Stimulated activated naive CD4-positive, alpha-beta T cell treated with Interleukin-2 at 50 U/mL for 16 hours (primary cell): ENCODE data around the gene MAPK4.

Experiments used
- DNase-seq: peaks from one replicate; lab custom pipeline; 2025; lab: John Stamatoyannopoulos, UW

MAPK4 gene

DNA sequence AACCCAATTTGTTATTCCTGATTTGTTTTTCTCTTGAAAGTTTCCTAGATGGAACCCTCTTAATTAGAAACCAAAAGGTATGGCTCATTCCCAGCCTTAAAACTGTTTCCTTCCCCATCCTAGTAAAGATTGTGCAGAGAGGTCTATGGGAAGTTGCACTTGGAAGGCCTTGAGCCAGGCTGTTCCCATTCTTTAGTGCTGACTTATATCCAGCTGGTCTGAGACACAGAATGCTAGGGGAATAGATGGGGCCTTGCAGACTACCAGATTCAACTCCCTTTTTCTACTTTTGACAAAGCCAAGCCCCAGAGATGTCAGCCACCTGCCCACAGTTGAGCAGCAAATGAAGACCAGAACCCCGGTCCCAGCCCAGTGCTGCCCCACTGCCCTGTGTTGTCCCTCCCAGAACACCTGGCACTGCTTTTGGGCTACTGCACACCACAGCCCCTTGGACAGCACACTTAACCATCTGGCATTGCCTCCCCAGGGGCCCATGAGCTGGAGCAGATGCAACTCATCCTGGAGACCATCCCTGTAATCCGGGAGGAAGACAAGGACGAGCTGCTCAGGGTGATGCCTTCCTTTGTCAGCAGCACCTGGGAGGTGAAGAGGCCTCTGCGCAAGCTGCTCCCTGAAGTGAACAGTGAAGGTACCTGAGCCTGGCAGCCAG lies 161.7 kb downstream of the MAPK4 start:
- no peak for DNase-seq

DNA sequence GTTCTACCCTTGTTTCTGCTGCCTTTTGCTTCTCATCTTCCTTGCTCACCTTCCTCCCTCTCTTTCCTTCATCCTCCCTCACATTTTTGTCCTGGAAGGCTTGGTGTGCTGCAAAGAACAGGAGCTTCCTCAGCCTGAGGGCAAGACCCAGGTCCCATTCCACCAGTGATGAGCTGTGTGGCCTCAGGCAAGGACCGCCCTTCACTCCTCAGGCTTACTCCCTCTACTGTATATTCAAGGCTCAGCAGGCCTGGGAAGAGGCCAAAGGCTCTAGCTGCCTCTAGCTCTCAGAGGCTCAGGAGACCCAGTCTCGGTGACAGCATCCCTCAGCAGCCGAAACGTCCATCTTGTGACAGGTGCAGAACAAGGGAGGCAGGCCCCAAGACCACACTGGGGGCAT lies 162.4 kb downstream of the MAPK4 start:
- no peak for DNase-seq

DNA sequence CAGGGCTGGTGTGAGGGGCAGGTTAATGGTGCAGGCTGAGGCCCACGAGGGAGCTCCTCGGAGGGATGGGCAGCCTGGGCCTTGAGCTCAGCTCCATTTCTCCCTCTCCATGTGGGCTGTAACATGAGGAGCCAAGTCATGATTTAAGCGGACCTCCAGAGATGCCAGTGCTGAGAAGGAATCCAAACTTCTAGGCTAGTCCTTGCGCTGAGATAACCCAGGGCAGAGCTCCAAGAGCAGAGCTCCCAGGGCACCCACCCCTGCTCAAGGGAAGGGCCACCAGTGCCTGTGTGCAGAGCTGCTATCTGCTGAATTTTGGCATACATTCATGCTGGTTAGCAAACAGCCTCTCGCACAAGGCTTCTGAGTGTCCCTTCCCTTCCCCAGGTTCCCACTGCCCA lies 164.9 kb downstream of the MAPK4 start:
- no peak for DNase-seq

DNA sequence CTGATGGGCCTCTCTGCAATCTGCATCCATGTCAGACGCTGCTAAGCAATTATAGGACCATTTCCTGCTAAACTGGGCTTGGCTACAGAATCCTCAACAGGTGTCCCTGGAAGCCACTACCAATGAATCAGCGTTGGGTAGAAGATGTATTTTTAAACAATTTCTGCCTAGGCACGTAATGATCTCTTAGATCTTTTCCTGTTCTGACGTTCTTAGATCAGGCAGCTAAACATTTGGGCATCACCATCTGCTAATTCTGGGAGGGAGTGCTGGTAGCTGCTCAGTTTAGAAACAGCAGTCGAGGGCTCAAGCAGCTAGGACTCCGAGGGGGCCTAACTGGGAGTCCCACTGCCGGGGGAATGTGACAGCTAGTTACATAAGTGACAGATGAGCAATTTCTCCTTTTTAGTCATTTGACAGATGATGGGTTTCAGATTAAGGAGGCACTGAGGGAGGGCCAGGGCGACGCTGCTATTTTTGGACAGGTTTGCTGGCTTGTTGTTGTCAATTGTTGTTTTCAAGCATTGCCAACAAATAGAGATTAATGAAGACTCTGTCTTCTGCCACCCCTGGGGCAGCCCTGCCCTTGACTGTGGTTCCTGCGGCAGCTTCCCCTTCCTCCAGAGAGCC lies 167.2 kb downstream of the MAPK4 start:
- no peak for DNase-seq

DNA sequence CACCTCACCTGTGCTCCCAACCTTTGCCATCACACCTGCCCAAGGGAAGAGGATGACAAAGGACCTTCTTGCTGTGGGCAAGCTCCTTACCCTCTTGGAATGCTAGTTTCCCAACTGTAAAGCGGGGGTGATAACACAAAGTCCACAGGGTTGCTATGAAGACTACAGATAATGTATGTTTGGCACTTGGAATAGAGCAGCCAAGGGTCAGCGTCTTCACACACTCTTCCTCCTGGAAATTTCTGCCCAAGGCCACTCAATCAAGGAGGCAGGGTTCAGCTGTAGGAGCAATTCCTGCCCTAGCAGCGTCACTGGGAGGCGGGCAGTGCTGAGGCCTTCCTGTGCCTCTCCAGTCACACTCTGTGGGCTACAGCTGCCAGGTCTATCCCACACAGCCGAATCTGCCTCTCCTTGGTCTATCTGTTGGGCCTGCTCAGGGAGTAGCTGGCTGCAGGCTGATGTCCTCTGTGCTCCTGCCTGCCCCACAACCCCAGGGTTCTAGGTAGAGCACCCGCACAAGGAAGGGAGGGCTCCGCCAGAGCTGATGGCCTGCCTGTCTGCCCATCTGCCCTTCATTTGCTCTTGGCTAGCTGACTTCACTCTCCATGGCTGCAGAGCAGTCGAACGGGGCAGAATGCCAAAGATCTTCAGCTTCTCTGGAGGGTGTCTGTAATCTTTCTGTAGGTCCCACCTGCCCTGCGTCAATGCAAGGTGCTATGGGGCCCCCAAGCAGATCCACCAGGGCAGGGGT lies 168.0 kb downstream of the MAPK4 start:
- DNase-seq, result no peak

DNA sequence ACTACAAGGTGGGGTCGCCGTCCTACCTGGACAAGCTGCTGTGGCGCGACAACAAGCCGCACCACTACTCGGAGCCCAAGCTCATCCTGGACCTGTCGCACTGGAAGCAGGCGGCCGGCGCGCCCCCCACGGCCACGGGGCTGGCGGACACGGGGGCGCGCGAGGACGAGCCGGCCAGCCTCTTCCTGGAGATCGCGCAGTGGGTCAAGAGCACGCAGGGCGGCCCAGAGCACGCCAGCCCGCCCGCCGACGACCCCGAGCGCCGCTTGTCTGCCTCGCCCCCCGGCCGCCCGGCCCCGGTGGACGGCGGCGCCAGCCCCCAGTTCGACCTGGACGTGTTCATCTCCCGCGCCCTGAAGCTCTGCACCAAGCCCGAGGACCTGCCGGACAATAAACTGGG lies 169.5 kb downstream of the MAPK4 start:
- DNase-seq, result no peak

DNA sequence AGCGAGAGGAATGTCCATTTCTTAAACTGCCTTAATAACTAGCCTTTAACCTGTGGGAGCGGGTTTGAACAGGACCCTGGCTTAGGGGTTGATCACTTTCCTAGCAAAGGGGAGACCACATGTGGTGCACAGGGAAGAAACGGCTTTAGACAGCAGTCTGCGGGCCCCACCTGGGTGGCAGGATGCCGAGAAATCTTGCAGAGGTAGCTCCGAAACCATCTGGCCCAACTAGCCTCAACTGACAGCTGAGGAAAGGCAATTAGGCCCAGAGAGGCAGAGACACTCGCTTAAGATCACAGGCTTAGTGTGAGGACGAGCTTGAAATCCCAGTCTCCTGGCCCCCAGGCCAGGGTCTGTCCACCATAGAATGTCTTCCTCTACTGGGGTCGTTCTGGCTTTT lies 170.1 kb downstream of the MAPK4 start:
- no peak for DNase-seq

DNA sequence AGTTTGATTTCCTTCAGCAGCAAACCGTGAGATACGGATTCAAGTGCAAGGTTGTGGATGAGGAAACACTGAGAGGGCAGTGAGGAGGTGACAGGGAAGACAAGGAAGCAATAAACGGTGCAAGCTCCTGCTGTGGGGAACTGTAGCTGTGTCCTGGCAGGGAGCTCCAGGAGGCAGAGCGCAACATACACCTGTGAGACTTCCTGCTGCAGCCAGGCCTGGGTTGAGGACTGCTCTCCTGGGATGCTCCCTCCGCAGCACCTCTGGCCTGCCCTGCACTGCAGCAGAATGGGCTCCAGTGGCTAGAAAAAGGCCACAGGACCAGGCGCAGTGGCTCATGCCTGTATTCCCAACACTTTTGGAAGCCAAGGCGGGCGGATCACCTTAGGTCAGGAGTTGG lies 174.5 kb downstream of the MAPK4 start:
- DNase-seq, result no peak

DNA sequence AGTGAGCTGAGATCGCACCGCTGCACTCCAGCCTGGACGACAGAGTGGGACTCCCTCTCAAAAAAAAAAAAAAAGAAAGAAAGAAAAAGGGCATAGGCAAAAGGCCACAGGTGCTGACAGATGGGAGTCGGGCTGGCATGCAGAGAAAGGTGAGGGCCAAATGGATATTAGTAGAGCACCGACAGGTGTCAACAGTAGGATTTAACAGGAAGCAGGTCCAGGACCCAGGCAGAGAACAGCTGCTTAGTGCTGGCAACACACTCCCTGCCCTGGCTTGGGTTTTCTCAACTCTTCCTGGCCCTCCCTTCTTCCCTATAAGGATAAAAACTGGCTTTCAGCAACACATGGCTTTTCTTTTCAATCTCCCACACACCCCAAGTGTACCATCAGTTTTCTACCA lies 175.0 kb downstream of the MAPK4 start:
- DNase-seq, result no peak

DNA sequence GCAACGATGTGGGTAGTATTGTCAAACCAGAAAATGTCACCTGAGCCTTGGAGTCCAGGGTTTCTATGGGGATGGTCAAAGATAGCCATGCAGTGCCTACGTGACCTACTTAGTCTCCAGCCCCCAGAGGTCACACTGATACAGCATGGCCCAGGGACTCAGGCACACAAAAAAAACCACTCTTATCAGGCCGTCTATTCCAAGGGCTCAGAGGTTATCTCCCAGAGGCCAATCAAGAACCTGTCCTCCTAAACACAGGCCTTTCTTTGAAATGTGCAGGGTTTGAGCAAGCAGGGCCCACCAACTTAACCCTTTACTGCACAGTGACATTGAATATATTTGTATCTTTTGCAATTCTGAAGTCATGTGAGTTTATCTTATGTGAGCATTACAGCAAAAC lies 177.2 kb downstream of the MAPK4 start:
- DNase-seq, result no peak

DNA sequence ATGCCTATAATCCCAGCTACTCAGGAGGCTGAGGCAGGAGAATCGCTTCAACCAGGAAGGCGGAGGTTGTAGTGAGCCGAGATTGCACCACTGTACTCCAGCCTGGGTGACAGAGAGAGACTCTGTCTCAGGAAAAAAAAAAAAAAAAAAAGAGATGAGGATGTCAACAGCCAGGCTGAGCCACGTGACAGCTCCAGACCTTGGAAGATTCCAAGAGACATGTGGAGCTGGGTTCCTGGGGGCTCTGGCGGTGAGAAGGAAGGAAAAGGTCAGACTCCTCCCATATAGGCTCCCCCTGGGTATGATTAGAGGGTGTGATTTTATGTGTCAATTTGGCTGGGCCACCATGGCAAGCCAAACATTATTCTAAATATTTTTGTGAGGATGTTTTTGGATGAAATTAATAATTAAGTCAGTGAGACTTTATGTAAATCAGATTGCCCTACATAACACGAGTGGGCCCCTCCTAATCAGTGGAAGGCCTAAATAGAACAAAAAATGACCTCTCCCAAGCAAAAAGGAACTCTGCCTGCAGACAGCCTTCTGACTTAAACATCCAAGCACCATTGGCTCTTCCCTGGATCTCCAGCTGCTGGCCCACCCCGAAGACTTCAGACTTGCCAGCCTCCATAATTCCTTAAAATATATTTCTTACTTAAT lies 178.3 kb downstream of the MAPK4 start:
- no peak for DNase-seq

DNA sequence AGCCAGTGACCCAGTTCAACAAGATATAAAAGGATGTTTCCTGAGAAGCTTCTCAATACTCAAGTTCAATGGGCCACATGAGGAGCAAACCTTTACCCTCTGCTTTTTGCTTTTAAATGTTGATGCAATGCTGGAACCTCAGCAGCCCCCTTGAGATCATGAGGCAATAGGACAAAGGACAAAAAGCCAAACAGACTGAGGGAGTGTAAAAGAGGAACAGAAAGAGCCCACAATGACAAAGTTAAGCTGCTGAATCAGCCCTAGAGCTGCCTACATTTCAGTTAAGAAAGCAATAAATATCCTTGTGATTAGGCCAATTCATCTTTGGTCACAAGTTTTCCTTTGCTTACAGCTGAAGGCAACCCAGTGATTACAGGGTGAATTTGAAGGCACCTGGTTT lies 183.1 kb downstream of the MAPK4 start:
- DNase-seq, result no peak

DNA sequence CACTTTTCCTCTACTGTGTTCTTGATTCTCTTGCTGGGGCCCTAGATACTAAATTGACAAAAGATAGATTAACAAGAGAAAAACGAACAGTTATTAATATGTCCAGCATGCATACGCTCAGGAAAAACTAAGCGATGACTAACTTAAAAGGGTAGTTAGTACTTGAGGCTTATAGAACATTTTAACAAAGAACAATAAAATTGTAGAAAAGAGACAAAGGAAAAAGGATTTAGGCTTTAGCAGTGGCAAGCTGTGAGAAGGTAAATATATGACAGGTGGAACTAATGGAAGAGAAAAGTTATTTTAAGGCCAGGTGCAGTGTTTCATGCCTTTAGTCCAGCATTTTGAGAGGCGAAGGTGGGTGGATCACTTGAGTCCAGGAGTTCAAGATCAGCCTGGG lies 184.4 kb downstream of the MAPK4 start:
- no peak for DNase-seq

DNA sequence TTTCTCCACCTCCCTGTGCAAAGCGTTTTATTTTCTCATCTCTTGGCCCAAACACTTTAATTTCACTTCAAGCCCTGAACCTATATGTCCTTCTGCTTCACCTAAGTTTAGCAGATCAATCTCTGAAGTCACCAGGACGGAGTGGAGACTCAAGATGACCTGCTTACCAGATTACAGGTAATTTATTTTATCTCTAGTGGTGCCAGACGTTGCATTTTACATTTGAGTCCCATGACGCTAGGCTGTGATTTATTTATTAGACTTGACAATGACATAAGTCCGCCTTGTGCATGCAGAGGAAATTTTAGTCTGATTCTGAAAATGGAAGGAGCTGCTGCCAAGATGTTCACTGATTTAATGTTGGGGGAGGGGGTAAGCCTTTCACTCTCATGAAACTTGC lies 186.1 kb downstream of the MAPK4 start:
- no peak for DNase-seq

DNA sequence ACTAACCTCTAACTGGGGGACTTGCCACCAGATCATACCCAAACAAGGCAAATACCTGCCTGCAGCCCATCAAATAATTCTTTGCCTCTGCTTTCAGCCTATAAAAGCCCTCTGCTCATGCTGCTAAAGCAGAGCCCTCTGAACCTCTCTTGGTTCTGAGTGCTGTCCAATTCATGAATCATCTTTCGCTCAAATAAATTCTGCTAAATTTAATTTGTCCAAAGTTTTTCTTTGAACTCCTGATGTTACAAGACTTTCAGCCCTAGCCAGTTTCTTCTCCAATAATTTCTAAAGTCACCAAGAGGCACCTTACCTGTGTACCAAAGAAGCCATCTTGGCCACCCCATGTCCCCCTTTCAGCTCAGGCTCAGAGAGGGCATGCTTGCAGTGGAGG lies 188.0 kb downstream of the MAPK4 start:
- no peak for DNase-seq

DNA sequence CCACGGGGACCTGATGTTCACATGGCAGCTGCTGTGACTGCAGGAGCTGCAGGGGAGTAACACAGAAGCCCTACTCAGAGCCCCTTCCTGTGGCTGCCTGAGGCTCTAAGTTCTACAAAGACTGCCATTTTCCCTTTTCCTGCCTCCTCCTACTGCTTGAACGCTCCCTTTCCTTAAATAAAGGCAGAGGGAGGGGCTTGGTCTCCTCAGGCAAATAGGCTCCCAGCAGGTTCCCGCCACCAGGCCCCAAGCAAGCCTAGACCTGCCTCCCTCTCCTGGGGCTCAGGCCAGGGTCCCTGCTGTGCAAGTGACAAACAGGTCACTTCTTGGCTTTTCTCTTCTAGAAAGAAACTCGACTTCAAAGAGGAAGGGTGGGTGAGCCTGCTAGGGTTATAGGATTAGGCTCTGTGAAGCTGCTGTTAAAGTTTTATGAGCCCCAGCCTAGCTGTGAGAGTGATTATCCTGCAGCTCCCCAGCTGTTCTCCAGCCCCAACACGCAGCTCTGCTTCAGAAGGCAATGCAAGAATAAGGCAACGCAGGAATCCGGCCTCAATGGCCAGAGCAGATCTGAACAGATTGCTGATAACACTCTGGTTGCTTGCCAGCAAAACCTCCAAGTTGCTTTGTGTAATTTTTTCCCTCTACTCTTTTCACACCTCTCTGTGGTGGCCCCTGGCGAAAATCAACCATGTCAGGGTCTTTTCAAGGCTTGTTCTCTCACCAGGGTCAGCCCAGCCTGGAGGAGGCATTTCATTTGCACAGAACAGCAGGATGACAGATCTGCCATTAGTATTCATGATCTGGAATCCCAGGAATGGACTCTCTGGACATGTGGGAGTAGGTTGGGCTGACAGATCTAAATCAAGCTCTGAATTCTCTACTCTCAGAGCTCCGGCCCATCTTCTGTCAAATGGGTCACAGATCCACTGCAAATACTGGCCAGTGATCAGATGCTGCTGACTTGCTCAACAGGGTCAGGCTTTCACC lies 188.6 kb downstream of the MAPK4 start:
- DNase-seq, result no peak

DNA sequence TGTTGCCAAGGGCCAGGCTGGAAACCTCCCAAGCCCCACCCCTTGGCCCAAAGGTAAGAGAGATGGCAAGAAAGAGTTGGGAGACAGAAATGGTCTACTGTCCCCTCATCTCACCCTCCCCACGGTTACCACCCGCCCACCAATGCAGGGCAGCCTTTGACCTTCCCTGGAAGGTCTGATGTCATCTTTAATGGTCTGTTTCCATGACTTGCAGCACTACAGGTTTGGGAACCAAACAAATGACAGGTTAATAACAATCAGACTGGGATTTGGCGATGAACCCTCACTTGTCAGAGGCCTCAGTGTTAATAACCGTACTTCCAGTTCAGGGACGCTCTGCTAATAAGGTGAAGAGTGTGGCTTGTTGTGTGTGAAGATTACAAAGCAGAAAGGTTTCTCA lies 189.5 kb downstream of the MAPK4 start:
- no peak for DNase-seq

DNA sequence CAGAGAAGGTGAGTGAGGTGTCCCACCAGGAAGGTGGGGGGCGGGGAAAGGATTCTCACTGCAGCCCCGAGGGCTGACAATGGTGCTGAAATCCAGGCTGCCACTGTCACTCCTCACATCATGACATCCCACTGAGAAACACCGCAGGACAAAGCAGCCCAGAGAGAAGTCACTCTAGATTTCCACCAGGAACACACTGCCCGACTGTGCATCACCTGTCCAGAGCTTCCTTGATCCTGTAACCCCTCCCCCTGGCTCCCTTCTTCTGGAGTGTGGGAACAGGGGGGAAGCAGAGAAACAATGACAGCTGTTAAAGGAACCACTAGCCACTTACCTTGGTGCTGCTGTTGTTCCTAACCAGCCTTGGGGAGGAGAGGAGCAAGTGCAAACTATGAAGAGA lies 190.1 kb downstream of the MAPK4 start:
- DNase-seq, result no peak

DNA sequence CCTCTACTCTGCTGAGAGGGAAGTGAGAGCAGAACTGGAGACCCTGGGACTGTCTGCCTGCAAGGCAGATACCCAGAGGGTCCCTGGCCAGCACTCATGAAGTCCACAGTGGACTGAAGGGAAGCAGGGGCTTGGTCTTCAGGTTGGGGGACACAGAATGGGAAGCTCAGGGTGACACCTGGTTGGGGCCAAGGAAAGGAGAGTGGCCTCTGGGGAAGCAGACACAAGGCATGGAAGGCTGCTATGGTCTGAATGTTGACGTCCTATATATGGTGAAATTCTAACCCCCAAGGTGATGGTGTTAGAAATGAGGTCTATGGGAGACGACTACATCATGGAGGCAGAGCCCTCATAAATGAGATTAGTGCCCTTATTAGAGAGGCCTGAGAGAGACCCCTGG lies 190.7 kb downstream of the MAPK4 start:
- no peak for DNase-seq

DNA sequence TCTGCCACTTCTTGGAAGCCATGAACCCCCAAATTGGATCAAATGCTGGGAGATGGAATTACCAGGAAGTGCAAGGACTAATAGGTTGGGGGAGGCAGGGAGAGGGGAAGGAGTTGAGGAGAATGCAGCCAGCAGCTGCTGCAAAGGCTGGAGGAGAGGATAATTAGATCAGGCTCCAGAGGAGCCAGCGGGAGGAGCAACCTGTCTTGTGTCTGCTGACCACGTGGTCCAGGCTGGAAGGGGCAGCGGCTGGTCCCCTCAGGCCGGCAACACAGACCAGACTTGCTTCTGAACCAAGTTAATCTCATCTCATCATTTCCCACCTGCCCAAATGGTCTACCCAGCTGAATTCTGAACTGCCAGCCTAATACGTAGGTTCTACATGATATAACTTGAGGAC lies 191.6 kb downstream of the MAPK4 start:
- no peak for DNase-seq

DNA sequence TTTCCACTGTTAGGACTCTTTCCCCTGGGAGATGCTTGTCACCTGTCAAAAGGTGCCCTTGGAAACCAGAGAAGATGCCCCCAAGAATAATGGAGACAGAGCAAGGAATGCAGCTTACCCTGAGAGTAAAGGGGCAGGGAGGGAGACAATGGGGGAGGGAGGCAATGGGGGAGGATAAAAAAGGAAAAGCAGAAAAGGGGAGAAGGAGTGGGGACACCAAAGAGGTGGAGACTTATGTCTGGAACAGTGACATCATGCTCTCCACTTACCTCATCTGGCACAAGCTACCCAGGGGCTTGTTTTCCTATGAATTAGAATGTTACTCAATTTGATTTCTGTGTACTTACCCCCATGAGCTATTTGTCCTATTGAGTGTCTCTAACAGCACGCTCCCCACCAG lies 192.1 kb downstream of the MAPK4 start:
- DNase-seq, result no peak

DNA sequence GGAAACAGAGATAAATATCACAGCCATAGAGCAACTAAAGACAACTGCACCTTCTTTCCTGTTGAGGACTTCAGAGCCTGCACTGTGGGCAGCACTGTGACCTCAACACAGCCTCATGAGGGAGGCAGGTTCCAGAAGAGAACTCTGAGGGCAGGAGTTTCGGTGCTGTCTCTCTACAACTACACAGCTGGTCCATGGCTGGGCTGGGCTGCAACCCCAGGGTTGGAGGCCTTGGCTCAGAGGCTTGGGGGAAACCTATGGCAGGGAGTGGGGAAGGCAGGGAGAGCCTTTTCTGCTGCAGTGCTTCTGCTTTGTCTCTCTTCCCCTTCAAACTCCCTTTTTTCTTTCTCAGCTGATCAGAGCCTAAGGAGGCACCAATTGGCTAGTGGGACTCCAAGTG lies 193.4 kb downstream of the MAPK4 start:
- no peak for DNase-seq
